Natural killer cell treated with Interleukin-12 subunit alpha and Interleukin-12 subunit beta and Interleukin-15 and Interleukin-18, amount 100 ng/mL, for 72 hours (primary cell): Measurements from ENCODE around the gene KIZ. TPM values are rescaled to one million over a fixed set of nuclear protein-coding genes. Genes with fewer than 3 reads are reported as not detected.

Experiments
- ATAC-seq, 2 donors: fragments of 150-1000 bp; cut with Tn5 transposase in 1 of 2; sonication (Bioruptor Pico), chemical (Tn5 transposase) in 1 of 2; 2 replicates each; pipeline ENCODE4 v1.10.0; 2021
- DNase-seq: peaks from one replicate; pipeline ENCODE4 v3.0.0; 2022; ENCODE audit warnings: low spot score
- H3K27ac Mint-ChIP-seq, 2 donors: 1 replicate in 1 of 2; 2 replicates in 1 of 2; pipeline ENCODE4 v1.8.0; 2022; ENCODE audit warnings: mixed read lengths in 2 of 2, mild to moderate bottlenecking in 1 of 2, moderate library complexity in 1 of 2
- H3K27me3 Mint-ChIP-seq, 2 donors: 1 replicate in 1 of 2; 2 replicates in 1 of 2; pipeline ENCODE4 v1.8.0; 2022; ENCODE audit warnings: mixed read lengths in 2 of 2
- H3K36me3 Mint-ChIP-seq: one replicate; pipeline ENCODE4 v1.8.0; 2022; ENCODE audit warnings: mixed read lengths
- H3K4me1 Mint-ChIP-seq, 2 donors: 1 replicate in 1 of 2; 2 replicates in 1 of 2; pipeline ENCODE4 v1.8.0; 2022; ENCODE audit warnings: low read depth in 2 of 2, mixed read lengths in 2 of 2, mild to moderate bottlenecking in 1 of 2
- H3K4me3 Mint-ChIP-seq: one replicate; pipeline ENCODE4 v1.8.0; 2022; ENCODE audit warnings: mixed read lengths
- H3K9me3 Mint-ChIP-seq: 2 replicates; pipeline ENCODE4 v1.8.0; 2022; ENCODE audit warnings: mixed read lengths
- total RNA-seq, 2 donors: library from RNA; stranded (reverse); gene quantifications; one replicate each; pipeline ENCODE4 v1.2.3, GENCODE V29; 2022

KIZ gene
- total RNA-seq, 2 donors from 2014 or later, result 10.5 to 20.6 TPM

DNA sequence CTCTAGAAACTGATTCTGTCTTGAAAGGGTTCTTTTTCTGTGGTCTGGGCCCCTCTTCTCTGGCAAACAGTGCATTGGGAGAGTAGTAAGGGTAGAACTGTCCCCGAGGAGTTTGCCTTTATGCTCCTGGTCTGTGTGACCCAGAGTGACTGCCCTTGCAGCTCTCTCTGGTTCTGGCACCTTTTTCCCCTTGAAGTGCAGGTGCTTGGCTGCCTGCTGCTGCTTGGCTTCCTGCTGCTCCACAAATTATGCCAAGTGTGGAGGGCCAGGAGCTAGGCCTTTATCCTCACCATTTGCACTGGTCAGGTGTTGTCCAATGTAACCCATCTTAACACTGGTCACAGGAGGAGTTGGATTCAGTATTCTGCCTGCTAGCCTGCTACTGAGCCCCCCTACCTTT lies 11.2 kb downstream of the KIZ start:
- H3K27ac Mint-ChIP-seq, result no peak overlapping the region
- H3K9me3 Mint-ChIP-seq, result no peaks in the 10 kb centered on the region
- peaks cover 4 to 6% of the 10 kb centered on the region in 2 donors for H3K4me1 Mint-ChIP-seq
- DNase-seq, result no peak
- no peak overlapping the region for H3K4me3 Mint-ChIP-seq
- no peak for ATAC-seq
- no peaks in the 10 kb centered on the region for H3K27me3 Mint-ChIP-seq
- H3K36me3 Mint-ChIP-seq, result peaks cover 20% of the 10 kb centered on the region

DNA sequence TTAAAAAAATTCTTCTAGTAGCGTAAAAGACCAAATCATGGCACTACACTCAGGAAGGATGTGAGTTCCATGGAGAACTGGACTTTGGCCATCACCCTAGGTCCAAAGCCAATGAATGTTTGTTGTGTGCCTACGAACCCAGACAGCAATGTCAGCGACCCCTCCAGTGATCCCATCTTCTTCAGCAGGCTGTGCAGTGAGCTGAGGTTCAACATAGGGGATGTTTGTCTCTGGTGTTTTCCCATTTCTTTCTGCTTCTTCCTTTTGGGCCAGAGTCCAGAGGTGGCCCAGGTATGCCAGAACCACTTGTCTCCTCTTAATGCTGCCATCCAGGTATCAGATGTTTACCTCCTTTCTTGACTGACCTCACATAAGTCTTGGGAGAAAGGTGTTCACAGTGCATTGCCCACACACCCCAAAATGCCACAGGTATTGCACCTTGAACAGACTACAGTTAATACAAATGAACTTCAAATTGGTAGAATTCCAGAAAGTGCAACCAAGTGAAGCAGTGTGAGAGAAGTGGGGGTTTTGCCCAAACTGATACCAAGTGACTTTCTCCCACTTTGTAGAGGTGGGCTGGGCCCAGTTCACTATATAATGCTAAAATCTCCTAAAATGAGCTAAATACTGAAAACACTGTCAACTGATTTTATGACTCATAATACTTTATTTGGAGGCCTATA lies 14.1 kb downstream of the KIZ start:
- ATAC-seq, result no peak
- no peak for DNase-seq
- H3K27me3 Mint-ChIP-seq, result no peaks in the 10 kb centered on the region
- H3K4me1 Mint-ChIP-seq, result peaks cover 3% of the 10 kb centered on the region in 2 donors
- H3K4me3 Mint-ChIP-seq, result no peak overlapping the region
- H3K27ac Mint-ChIP-seq, result no peak overlapping the region
- peaks cover 14% of the 10 kb centered on the region for H3K36me3 Mint-ChIP-seq
- H3K9me3 Mint-ChIP-seq, result no peaks in the 10 kb centered on the region

DNA sequence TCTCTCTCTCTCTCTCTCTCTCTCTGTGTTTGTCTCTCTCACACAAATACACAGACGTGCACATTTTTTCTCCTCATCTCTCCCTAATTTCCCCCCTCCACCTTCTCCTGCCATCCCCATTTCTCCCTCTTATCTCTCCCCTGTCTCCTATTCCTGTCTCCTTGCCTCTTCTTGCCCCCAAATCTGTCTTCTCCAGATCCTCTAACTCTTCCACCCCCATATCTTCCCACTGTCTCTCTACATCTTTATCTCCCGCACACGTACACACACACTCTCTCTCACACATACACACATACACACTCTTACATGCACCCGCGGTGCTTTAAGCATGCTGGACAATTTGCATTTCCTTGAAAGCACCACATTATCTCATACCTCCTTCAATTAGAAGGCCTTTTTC lies 15.9 kb downstream of the KIZ start:
- ATAC-seq, result no peak
- Mint-ChIP-seq H3K9me3 (no peaks in the 10 kb centered on the region), H3K4me1 (peaks cover 0 to 3% of the 10 kb centered on the region in 2 donors), H3K36me3 (peaks cover 10% of the 10 kb centered on the region), H3K27me3 (no peaks in the 10 kb centered on the region), H3K27ac (no peak overlapping the region), H3K4me3 (no peak overlapping the region)
- no peak for DNase-seq

DNA sequence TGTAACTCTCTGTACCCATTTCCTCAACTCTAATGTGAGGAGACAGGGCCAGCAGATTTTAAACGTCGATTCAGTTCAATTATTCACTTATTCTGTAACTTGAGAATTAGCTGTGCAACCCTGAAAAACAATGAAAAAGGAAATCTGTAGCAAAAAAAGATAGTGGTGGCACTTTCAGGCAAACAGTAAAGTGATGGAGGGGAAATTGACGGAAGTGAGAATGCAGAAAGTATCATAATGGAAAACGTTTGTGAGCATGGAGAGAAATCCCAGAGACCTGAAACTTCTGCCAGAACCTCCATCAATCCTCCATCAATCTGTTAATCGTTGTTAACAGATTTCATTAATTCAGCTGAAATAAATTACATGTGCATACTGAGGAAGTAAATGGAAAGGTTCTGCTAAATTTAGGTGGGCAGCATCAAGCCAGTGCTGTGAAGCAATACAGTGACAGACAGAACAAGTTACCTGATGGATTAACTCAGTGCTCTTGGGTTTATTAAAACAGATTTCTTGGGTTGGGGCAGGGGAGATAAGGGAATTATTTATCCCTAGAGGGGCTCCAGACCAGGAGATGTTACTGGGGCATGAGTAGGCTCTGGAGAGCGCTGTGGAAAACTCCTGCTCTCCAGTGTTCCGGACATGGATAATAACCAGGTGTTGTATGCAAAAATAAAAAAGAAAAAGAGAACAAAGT lies 17.5 kb downstream of the KIZ start:
- Mint-ChIP-seq H3K9me3 (no peaks in the 10 kb centered on the region), H3K27ac (no peak overlapping the region), H3K27me3 (no peaks in the 10 kb centered on the region), H3K36me3 (peaks cover under 1% of the 10 kb centered on the region), H3K4me3 (no peak overlapping the region), H3K4me1 (peaks cover 6 to 9% of the 10 kb centered on the region in 2 donors)
- ATAC-seq (no peak), DNase-seq (no peak)

DNA sequence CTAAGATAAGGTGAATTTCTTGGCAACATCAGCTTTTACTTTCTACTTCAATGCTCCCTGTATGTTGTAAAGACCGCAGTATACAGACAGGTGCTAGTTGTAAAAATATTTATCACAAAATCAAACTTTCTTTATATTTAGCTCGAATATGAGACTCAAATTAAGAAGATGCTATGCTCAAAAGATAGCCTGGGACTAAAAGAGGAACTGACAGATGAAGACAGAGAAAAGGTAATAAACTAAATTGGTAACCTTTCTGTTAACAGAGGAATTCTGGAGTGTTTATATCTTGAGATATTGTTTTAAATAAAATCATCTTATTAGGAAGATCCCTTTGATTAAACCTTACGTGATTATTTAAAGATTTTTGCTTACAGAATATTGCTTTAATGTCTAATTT lies 19.5 kb downstream of the KIZ start:
- ATAC-seq (no peak), DNase-seq (no peak)
- H3K9me3 Mint-ChIP-seq, result no peaks in the 10 kb centered on the region
- peaks cover 6 to 9% of the 10 kb centered on the region in 2 donors for H3K4me1 Mint-ChIP-seq
- no peaks in the 10 kb centered on the region for H3K36me3 Mint-ChIP-seq
- H3K4me3 Mint-ChIP-seq, result no peak overlapping the region
- H3K27me3 Mint-ChIP-seq, result no peaks in the 10 kb centered on the region
- no peak overlapping the region for H3K27ac Mint-ChIP-seq

DNA sequence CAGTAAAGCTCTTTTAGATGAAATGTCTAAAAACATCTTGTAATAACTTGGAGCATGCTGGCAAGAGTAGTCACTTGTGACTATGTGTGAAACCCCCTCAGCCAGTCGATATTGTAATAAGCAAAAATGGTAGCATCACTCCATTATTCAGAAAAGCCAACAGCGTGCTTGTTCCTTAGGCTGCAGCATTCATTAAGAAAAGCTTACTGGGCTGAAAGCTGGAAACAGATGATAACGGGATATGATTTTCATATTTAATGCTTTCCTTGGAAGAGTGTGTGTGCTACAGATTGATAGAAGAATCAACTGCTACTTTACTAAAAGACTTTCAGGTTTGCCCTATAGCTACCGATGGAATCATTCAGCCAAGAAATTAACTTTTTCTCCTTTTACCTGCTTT lies 20.3 kb downstream of the KIZ start:
- DNase-seq, result no peak
- Mint-ChIP-seq H3K36me3 (no peaks in the 10 kb centered on the region), H3K27ac (no peak overlapping the region), H3K4me3 (no peak overlapping the region), H3K9me3 (no peaks in the 10 kb centered on the region), H3K27me3 (no peaks in the 10 kb centered on the region), H3K4me1 (peaks cover 6 to 9% of the 10 kb centered on the region in 2 donors)
- no peak for ATAC-seq

DNA sequence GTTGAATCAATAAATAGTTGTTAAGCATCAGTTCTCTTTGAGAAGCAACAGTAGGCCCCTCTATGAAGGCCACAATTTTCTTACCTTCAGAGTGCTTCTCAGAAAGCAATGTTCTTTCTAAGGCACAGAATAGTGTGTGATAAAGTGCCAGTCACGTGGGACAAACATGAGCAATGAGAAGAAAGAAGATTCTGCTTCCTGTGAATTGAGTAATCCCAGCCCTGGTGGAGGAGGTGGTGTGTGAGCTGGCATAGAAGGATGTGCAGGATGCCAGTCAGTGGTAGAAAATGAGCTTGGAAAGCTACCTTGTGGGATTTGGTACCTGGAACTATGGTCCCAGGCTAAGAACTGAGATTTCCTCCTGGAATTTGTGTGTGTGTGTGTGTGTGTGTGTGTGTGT lies 21.7 kb downstream of the KIZ start:
- DNase-seq, result no peak
- no peak overlapping the region for H3K4me3 Mint-ChIP-seq
- H3K27ac Mint-ChIP-seq, result no peak overlapping the region
- no peaks in the 10 kb centered on the region for H3K9me3 Mint-ChIP-seq
- peaks cover 6% of the 10 kb centered on the region in 2 donors for H3K4me1 Mint-ChIP-seq
- H3K36me3 Mint-ChIP-seq, result no peaks in the 10 kb centered on the region
- no peaks in the 10 kb centered on the region for H3K27me3 Mint-ChIP-seq
- peak; percentile 52 to 79 for ATAC-seq

DNA sequence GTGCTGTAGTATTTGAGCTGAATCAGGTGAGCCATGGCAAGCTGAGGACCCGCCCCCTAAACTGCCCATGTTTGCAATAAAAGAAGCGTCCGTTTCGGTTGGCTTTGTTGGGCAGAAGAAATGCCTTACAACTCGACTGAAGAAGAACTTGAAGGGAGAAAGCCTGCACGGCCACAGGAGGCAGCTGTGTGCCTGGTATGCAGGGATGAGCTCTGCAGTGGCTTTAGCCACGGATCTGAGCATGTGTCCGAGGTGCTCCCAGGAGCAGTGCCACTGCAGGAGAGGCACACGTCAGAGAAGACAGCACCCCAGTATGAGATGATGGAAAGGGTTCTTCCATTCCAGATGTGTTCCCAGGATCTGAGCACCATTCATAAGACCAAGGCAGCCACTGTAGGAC lies 23.5 kb downstream of the KIZ start:
- no peak for DNase-seq
- H3K27me3 Mint-ChIP-seq, result no peaks in the 10 kb centered on the region
- no peaks in the 10 kb centered on the region for H3K36me3 Mint-ChIP-seq
- no peaks in the 10 kb centered on the region for H3K9me3 Mint-ChIP-seq
- ATAC-seq, result no peak
- H3K4me1 Mint-ChIP-seq, result peaks cover 6% of the 10 kb centered on the region in 2 donors
- H3K4me3 Mint-ChIP-seq, result no peak overlapping the region
- H3K27ac Mint-ChIP-seq, result no peak overlapping the region

DNA sequence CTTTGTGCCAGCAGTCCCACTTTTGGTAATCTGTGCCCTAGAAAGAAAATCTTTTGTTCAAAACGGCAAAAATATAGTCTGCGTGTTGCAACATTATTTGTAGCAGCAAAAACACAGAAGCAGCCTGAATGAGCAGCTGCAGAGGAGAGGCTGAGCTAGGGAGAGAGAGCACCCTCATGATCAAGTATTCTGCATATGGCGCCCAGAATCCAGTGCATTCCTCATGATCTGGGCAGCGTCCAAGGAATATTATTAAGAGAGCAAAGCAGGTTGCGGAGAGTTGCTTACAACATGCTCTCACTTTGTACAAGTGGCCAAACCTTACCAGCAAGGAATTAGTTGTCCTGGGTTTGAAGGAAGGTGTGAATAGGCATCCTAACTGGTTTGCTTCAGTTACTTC lies 25.9 kb downstream of the KIZ start:
- ATAC-seq (no peak), DNase-seq (no peak)
- H3K27me3 Mint-ChIP-seq, result no peaks in the 10 kb centered on the region
- no peak overlapping the region for H3K4me3 Mint-ChIP-seq
- H3K4me1 Mint-ChIP-seq, result peaks cover 6% of the 10 kb centered on the region in 2 donors
- H3K9me3 Mint-ChIP-seq, result no peaks in the 10 kb centered on the region
- no peak overlapping the region for H3K27ac Mint-ChIP-seq
- no peaks in the 10 kb centered on the region for H3K36me3 Mint-ChIP-seq

DNA sequence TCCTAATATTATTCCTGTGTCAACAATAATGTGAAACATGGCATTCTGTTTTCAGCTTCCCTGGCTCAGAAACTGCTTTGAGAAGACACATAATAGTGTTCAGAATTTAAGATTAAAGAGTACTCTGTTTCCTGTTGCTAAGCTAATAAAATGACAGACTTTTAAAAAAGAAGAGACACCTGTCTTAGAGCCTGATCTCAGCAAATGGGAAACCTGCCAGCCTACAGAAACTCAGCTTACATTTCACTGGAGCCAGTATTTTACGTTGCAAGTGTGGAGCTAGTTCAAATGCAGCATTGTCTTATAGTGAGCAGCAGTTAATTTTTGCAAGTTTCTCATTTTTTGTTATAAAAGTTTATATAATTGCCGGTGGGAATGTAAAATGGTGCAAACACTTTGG lies 28.8 kb downstream of the KIZ start:
- DNase-seq (no peak), ATAC-seq (no peak)
- Mint-ChIP-seq H3K4me3 (no peak overlapping the region), H3K27me3 (no peaks in the 10 kb centered on the region), H3K27ac (no peak overlapping the region), H3K9me3 (no peaks in the 10 kb centered on the region), H3K4me1 (peaks cover 0 to 4% of the 10 kb centered on the region in 2 donors), H3K36me3 (peaks cover 3% of the 10 kb centered on the region)

DNA sequence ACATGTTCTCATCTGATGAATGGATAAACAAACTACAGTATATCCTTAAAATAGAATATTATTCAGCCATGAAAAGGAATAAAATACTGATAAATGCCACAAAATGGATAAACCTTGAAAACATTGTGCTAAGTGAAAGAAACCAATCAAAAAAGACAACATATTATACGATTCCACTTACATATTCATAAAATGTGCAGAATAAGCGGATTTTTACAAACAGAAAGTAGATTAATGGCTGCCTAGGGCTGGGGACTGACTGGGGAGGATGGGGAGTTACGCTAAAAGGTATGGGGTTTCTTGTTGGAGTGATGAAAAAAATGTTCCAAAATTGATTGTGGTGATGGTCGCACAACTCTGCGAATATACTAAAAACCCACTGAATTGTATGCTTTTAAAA lies 29.4 kb downstream of the KIZ start:
- H3K36me3 Mint-ChIP-seq, result peaks cover 7% of the 10 kb centered on the region
- peaks cover 0 to 4% of the 10 kb centered on the region in 2 donors for H3K4me1 Mint-ChIP-seq
- H3K4me3 Mint-ChIP-seq, result no peak overlapping the region
- no peaks in the 10 kb centered on the region for H3K27me3 Mint-ChIP-seq
- DNase-seq (no peak), ATAC-seq (no peak)
- H3K9me3 Mint-ChIP-seq, result no peaks in the 10 kb centered on the region
- no peak overlapping the region for H3K27ac Mint-ChIP-seq

DNA sequence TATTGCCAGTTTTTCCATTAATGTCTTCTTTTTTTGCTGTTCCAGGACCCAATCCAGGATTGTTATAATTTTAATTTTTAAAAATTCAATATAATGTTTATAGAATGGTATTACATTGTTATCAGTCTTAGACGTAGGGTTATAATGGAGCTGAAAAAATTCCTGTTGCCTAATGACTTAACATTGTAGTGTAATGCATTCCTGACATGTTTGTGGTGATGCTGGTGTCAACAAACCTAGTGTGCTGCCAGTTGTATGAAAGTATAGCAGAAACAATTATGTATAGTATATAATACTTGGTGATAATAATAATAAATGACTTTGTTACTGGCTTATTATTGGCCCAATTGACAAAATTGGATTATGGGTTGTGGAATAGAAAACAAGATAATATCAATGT lies 30.4 kb downstream of the KIZ start:
- peaks cover 0 to 4% of the 10 kb centered on the region in 2 donors for H3K4me1 Mint-ChIP-seq
- no peaks in the 10 kb centered on the region for H3K9me3 Mint-ChIP-seq
- no peak overlapping the region for H3K4me3 Mint-ChIP-seq
- H3K27me3 Mint-ChIP-seq, result no peaks in the 10 kb centered on the region
- H3K27ac Mint-ChIP-seq, result no peak overlapping the region
- H3K36me3 Mint-ChIP-seq, result peaks cover 11% of the 10 kb centered on the region
- no peak for DNase-seq
- ATAC-seq, result no peak

DNA sequence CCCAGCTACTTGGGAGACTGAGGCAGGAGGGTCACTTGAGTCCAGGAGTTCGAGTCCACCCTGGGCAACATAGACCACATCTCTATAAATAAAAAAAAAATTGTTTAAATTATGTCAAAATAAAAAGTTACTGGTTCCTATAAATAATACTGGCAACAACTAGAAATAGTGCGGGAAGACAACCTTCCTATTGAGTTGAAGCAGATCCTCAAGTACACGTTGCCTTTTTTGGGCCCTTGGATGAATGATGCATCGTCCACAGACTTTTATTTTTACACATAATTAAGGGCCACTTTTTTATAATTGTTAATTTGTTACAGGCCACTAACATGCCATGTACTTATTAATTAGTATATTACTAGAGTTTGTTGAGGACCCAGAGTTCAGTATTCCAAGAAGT lies 31.1 kb downstream of the KIZ start:
- ATAC-seq (no peak), DNase-seq (no peak)
- no peaks in the 10 kb centered on the region for H3K9me3 Mint-ChIP-seq
- peaks cover 15% of the 10 kb centered on the region for H3K36me3 Mint-ChIP-seq
- H3K4me3 Mint-ChIP-seq, result no peak overlapping the region
- peaks cover 0 to 4% of the 10 kb centered on the region in 2 donors for H3K4me1 Mint-ChIP-seq
- H3K27ac Mint-ChIP-seq, result no peak overlapping the region
- no peaks in the 10 kb centered on the region for H3K27me3 Mint-ChIP-seq

DNA sequence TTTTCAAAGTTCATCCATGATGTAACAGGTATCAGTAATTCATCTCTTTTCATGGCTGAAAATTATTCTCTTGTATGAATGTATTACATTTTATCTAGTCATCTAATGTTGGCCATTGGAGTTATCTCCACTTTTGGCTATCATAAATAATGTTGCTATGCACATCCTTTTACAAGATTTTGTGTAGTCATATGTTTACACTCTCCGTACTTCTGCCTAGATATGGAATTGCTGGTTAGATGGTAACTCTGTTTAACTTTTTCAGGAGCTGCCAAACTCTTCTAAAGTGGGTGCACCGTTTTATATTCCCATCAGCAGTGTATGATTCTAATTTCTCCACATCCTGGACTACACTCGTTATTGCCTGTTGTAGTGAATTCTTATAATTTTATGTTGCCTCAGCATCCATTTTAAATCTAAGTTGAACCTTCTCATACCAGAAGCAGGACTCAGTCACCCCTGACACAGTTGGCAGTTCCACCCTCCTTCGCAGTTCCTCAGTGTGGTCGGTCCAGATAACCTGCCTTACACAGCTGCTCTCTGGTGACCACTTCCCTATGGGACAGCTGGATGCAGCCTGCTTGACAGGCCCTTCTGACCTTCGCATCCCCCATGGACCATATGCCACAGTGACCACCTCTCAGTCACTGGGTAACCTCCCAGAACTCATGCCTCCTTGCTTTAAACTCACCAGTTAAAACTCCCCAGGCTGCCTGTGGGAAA lies 33.9 kb downstream of the KIZ start:
- ATAC-seq (peak in 1 of 2 donors; percentile 33), DNase-seq (no peak)
- Mint-ChIP-seq H3K36me3 (peaks cover 32% of the 10 kb centered on the region), H3K4me1 (peaks cover 0 to 5% of the 10 kb centered on the region in 2 donors), H3K4me3 (no peak overlapping the region), H3K9me3 (no peaks in the 10 kb centered on the region), H3K27me3 (no peaks in the 10 kb centered on the region), H3K27ac (peak overlapping the region in 1 of 2 donors; percentile 20)
